HG03342 (cell line): ENCODE results near the gene ZNF470.

Source experiments
- ATAC-seq: cut with Tn5 transposase; IDR thresholded peaks from one replicate; pipeline ENCODE4 v1.9.1; 2021; ENCODE audit warnings: mild to moderate bottlenecking, moderate library complexity; ENCODE audit not compliant: unreplicated experiment

The ZNF470 gene

DNA sequence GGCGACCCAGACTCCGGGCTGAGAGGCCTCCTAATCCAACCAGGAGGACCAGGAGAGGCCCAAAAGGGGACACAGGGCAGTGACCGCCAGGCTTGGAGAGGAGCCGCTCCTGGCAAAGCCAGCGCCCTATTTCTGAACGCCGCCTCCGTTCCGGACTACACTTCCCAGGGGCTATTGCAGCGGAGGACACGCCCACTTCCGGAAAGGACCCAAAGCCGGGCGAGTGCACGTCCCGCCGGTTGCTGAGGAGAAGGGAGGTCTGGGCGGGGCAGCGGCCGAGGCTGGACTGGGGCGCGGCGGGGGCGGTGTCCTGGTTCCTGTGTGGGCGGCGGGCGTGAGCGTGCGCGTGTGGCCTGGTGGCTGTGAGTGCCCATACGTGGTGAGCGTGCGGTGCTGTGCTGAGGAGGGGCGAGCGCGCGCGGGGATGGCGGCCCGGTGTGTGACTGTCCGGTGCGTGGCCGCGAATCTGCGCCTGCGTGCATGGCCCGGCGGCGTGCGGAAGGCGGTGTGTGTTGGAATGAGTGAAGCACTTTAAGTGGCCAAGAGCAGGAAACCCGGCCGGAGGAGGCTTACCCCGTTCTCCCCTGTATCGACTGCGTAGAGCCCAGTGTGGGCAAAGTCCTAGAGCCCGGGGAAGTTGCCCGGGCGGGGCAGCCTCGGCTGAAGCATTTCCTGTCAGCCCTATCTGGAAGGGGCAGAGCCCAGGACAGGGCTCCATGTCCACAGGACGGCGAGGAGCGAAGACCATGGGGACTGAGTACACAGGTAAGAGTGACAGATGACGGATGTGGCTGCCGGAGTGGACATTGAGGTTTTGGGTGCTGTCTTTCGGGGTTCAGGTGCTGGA is at the start of gene ZNF470:
Gene ZNF470, plus strand, starts transcription at position 195 of the 847 bp plus-strand sequence. CDS start 2,844 bp downstream, outside the sequence.
- ATAC-seq = peak; percentile 97

DNA sequence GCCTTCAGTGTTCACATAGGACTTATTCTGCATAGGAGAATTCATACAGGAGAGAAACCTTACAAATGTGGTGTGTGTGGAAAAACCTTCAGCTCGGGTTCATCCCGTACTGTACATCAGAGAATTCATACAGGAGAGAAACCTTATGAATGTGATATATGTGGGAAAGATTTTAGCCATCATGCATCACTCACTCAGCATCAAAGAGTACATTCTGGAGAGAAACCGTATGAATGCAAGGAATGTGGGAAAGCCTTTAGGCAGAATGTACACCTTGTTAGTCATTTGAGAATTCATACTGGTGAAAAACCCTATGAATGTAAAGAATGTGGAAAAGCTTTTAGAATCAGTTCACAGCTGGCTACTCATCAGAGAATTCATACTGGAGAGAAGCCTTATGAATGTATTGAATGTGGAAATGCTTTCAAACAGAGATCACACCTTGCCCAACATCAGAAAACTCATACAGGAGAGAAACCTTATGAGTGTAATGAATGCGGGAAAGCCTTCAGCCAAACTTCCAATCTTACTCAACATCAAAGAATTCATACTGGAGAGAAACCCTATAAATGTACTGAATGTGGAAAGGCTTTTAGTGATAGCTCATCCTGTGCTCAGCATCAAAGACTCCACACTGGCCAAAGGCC is 41.9 kb upstream of the ZNF470 start:
- no peak for ATAC-seq

DNA sequence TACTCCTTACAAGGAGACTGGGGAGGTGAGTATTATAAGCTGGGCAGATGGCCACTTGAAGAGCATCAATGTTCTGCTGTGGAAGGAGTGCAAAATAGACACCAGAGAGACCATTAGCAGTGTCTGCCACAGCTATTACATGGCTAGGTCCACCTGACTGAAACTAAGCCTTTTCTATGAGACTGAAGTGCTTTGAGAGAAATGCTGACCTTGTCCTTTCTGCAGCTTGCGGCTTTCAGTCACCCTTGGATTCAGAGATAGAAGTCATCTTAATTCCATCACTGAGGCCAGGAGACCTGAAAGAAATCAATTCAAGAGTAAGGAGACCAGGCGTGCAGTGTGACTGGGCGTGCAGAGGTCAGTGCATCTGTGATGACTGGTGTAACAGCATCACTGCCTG is 29.8 kb upstream of the ZNF470 start:
- no peak for ATAC-seq

DNA sequence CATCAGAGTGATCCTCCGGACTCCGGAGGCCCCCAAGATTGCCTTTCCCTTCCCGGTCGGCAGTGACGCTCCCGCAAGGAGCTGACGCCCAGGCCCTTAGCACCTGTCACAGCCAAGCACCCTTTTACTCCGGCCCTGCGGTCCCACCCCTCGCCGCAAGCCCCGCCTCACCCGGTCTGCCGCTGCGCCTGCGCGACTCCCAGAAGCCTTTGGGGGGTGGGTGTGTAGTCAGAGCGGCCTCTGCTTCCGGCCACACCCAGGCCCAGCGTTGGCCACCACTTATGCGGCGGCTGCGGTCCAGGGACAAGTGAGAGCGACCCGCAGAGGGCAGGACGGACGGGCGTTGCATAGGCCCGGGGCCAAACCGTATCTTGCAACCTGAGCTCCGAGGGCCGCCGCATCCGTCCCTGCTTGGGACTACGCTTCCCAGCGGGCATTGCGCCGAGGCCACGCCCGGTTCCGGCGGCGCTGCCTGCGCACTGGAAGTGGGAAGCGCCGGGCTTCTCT is 29.0 kb upstream of the ZNF470 start:
- ATAC-seq = peak; percentile 67

DNA sequence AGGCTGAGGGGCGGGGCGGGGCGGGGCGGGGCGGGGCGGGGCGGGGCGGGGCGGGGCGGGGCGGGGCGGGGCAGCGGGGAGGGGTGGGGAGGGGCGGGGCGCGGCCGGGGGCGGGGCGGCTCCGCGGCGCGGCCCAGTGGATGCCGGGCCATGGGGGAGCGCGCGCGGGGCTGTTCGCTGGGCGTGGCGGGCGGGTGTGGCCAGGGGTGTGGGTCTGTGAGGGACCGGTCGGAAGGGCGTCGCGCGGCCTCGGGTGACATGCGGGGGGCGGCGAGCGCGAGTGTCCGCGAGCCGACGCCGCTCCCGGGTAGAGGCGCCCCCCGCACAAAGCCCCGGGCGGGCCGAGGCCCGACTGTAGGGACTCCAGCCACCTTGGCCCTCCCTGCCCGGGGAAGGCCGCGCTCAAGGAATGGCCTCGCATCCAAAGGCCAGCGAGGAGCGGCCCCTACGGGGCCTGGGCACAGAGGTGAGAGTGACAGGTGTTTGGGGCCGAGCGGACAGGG is 28.5 kb upstream of the ZNF470 start, which contains the start of gene ZFP28:
Gene ZFP28, plus strand, starts transcription at position 188 of the 503 bp plus-strand sequence. Its CDS starts 71 bp downstream, at position 259.
- ATAC-seq = peak; percentile 26

DNA sequence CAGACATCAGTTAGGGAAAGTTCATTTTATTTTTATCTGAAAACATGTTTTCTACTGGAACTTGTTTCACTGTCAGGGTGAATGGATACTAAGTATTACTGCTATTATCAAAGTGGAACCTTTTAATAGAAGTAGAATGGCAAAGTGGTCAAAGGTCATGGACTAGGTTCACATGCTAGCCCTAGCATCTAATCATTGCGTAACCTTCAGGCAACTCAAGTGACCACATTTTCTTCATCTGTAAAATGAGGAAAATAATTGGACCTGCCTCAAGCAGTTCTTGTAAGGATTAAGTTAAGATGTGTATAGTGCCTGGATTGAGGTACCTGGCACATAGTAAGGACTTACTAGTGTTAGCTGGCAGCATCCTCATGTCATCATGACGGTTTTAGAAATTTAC is 23.5 kb upstream of the ZNF470 start:
- ATAC-seq = no peak

DNA sequence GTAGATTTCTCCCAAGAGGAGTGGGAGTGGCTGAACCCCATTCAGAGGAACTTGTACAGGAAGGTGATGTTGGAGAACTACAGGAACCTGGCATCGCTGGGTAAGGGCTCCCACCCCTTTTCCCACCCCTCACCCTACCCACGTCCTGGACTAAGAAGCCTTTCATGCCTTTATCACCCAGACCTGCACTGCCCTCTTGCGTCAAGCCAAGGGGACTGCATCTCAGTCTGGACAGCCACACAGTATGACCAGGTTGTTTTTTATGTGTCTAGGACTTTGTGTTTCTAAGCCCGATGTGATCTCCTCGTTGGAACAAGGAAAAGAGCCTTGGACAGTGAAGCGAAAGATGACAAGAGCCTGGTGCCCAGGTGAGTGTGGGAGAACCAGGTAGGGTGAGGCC is 19.7 kb upstream of the ZNF470 start:
- no peak for ATAC-seq

DNA sequence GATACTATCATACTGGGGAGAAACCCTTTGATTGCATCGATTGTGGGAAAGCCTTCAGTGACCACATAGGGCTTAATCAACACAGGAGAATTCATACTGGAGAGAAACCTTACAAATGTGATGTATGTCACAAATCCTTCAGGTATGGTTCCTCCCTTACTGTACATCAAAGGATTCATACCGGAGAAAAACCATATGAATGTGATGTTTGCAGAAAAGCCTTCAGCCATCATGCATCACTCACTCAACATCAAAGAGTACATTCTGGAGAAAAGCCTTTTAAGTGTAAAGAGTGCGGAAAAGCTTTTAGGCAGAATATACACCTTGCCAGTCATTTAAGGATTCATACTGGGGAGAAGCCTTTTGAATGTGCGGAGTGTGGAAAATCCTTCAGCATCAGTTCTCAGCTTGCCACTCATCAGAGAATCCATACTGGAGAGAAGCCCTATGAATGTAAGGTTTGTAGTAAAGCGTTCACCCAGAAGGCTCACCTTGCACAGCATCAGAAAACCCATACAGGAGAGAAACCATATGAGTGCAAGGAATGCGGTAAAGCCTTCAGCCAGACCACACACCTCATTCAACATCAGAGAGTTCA is 12.9 kb upstream of the ZNF470 start:
- no peak for ATAC-seq

DNA sequence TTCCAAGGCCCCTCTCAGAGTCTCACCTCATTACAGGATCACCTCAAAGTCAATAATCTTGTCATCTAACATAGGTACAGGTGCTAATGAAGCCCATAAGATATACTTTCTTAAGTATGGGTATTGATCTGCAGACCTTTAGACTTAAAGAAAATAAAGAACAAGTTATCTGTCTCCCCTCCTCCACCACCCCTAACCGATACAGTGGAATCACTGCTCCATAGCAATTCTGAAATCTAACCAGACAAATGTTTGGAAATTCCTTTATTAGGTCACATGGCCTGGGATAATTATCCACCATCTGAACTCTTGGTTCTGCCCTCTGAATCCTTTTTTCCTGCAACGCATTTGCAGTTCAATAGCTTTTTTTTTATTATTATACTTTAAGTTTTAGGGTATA is 4.5 kb upstream of the ZNF470 start:
- ATAC-seq = no peak

DNA sequence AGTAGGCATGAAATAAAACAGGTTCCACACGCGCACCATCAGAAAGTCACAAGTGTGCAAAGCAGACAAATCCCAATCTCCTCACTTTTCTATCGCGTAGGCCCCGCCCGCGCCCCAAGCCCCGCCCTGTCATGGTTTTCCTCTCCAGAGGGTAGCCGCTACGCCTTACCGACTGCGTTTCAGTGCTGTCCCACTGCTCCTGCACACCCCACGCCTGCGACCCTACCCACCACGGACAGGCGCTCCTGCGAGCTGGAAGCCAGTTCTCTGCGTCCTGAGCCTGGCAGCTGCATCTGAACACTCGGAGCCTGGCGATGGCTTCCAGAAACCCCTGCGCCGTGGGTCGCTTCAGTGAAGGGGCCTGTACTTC is 379 bp upstream of the ZNF470 start:
- peak; percentile 30 for ATAC-seq

DNA sequence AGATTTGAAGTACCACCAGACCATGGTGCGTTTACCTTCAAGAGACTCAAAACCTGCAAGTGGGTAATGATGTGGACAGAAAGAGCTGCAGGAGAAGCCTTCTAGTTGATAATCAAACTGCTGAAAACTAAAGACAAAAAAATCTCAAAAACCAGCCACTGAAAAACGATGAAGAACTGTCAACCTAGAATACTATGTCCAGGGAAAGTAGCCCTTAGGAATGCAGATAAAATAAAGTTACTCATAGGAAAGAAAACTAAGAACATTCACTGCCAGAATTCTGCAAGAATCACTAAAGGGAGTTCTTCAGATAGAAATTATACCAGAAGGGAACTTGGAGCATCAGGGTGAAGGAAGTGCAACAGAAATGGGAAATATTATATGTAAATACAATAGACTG is 5.3 kb downstream of the ZNF470 start:
- ATAC-seq = no peak

DNA sequence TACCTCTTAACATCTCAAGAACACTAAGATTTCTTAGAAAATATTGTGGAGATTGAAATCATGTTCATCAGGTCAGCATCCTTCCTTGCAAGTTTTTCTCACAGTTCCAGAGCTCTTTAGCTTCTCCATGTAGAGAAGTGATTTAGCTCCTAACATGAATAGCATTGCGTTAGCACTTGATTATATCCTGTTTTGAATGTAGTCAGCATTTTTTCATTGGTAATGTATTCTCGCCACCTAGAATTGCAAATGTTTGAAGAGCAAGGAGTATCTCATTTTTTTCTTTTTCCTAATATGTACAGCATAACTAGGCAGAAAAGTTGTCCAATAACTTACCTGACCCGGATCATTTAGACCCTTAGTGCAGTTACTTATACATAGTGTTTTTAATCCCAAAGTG is 6.6 kb downstream of the ZNF470 start:
- no peak for ATAC-seq

DNA sequence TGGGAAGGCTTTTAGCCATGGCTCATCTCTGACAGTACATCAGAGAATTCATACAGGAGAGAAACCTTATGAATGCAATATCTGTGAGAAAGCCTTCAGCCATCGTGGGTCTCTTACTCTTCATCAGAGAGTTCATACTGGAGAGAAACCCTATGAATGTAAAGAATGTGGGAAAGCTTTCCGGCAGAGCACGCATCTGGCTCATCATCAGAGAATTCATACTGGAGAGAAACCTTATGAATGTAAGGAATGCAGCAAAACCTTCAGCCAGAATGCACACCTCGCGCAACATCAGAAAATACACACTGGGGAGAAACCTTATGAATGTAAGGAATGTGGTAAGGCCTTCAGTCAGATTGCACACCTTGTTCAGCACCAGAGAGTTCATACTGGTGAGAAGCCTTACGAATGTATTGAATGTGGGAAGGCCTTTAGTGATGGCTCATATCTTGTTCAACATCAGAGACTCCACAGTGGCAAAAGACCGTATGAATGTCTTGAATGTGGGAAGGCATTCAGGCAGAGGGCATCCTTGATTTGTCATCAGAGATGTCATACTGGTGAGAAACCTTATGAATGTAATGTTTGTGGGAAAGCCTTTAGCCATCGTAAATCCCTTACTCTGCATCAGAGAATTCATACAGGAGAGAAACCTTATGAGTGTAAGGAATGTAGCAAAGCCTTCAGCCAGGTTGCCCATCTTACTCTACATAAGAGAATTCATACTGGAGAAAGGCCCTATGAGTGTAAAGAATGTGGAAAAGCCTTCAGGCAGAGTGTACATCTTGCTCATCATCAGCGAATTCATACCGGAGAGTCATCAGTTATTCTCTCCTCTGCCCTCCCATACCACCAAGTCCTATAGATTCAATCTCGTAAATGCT is 10.7 kb downstream of the ZNF470 start:
- ATAC-seq = no peak

DNA sequence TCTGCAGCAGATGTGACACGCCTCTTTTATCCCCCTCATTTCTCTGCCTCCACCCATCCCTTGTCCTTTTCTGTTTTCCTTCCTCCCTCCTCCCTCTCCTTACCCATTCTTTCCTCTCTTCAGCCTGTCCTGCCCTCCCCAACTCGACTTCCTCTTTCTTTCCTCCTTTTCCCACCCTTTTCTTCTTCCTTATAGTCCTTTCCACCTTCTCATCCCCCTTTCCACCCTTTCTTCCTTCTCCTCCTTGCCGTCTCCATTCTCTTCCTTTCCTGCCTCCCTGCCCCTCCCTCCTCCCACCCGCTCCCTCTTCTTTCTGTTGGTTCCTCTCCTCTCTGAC is 27.1 kb downstream of the ZNF470 start:
- no peak for ATAC-seq

DNA sequence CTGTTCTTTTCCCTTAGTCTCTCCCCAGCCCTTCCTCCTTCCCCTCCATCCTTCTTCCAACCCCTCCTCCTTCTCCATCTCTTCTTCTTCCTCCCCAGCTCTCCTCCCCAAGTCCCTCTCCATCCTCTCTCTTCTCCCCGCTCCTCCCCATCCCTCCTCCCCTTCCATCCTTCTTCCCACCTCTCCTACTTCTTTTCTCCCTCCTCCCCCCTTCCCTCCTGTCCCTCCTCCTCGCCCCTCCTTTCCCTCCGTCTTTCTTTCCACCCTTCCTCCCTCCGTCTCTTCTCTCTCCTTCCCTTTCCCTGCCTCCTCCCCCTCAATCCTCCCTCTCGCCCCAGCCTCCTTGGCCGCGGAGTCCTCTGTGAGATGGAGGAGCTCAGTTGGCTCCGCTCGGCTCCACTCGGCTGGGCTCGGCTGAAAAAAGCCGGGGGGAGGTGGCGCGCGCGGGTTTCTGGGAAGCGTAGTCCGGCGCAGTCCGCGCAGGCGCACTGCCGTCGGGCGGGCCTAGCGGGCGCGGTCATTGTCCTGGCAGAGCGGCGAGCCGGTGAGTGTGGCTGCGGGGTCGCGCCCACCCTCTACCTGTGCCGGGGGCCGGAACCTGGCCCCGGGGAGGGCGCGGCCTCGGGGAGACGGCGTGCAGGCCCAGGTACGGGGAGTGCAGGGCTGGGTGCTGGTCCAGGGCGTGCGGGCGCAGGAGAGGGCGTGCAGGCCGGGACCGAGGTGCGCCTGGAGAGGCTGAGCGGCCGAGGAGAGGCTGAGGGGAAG is 27.7 kb downstream of the ZNF470 start, which contains the start of gene ZNF71:
Gene ZNF71, plus strand, starts transcription at position 520 of the 765 bp plus-strand sequence. CDS start 6,257 bp downstream, outside the sequence.
- ATAC-seq = peak; percentile 94

DNA sequence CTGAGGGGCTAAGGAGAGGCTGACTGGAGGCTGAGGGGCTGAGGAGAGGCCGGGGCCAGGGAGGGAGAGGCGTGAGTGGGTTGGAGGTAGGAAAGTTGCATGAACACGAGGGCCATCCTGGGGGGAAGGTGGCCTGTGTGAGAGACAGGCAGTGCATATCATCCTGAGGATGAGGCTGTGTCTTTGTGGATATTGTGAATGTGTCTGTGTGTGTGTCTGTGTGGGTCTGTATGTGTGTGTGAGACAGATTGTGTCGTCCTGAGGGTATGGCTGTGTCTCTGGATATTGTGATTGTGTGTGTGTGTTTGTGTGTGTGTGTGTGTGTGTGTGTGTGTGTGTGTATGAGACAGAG is 28.3 kb downstream of the ZNF470 start:
- ATAC-seq = peak; percentile 14

DNA sequence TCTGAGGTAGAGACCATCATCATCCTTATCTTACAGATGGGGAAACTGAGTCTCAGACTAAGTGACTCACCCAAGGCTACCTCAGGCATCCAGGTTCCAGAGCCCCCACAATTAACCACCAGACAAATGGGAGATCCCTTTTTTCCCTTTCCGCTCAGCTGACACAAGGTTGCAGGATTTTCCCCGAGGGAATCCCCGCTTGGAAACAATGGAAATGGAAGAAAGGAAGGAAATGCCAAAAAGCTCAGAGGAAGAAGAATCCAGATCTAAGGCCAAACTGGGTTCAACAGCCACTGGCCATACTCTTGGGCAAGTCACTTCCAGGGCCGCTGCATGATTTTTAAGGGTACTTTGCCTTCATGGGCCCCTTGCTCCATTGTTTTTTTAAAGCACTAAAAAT is 29.4 kb downstream of the ZNF470 start:
- ATAC-seq = no peak

DNA sequence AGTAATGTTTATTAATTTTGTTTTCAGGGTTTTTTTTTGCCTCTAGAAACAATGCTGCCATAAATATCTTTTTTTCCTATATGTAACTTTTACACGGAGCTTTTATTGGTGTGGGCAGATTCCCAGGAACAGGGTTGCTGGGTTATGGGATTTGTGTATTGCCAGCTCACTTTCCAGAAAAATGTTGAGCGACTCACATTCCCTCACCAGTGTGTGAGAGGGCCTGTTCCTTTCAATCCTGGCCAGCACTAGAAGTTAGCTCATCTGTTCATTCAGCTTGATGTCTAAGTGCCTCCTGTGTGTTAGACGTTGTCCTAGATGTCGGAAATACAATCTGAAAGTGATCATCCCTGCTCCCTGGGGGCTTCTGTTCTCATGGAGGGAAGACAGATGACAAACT is 30.4 kb downstream of the ZNF470 start:
- ATAC-seq = no peak

DNA sequence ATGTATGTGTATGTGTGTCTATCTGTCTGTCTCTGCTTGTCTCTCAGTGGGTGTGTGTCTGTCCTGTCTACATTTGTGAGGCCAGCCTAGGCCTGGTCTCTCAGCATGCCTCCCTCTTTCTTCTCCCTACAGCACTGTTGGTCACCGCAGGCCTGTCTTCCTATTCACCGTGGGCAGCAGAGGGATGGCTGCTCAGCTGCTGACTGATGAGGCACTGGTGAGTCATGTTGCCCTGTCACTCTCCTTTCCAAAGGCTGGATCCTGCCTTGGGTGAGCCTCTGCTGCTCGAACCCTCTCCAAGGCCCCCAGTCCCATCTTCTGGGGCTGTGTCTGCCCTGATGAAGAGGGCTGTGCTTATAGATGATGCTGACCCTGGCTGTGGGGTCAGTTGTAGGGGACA is 34.1 kb downstream of the ZNF470 start:
- no peak for ATAC-seq

DNA sequence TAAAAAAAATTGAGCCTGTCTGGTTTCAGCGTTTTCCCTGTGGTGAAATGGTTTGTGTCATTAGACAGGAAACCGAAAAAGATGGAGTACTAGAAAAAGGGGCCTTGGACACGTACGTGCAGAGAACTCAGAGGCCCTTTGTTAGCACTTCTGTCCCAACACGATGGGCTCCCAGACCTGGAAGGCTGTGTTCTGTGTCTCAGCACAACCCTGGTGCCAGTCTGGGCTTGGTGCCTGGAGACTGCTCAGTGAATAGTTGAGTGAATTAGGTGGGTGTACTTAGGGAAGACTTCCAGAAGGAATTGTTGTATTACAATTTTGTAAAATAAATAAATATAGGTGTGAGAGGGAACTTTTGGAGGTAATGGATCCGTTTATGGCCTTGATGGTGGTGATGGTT is 36.6 kb downstream of the ZNF470 start:
- ATAC-seq = no peak
